GM19395 (cell line): ENCODE measurements around the gene FNDC3B.
A peak's percentile ranks its signal among the peaks of the same experiment; 100 is the strongest.

Source experiments
- ATAC-seq: cut with Tn5 transposase; IDR thresholded peaks from one replicate; pipeline ENCODE4 v1.9.1; 2021; ENCODE audit warnings: mild to moderate bottlenecking, moderate library complexity; ENCODE audit not compliant: unreplicated experiment

The FNDC3B gene

GRCh38 chr3:172071780-172072330, 32.5 kb downstream of the FNDC3B start:
- no peak for ATAC-seq

GRCh38 chr3:172072543-172072942, 33.2 kb downstream of the FNDC3B start:
- no peak for ATAC-seq

- no peak for ATAC-seq
Observed at GRCh38 chr3:172073262-172073915, 34.0 kb downstream of the FNDC3B start.

- no peak for ATAC-seq
Observed at GRCh38 chr3:172074032-172074431, 34.7 kb downstream of the FNDC3B start.

- ATAC-seq, result no peak
Observed at GRCh38 chr3:172074586-172074985, 35.2 kb downstream of the FNDC3B start.

- ATAC-seq, result no peak
Observed at GRCh38 chr3:172076212-172076611, 36.8 kb downstream of the FNDC3B start.

- ATAC-seq, result no peak
Observed at GRCh38 chr3:172077197-172077757, 37.9 kb downstream of the FNDC3B start.

GRCh38 chr3:172078244-172078643, 38.9 kb downstream of the FNDC3B start:
- ATAC-seq, result no peak

GRCh38 chr3:172078721-172079120, 39.3 kb downstream of the FNDC3B start:
- no peak for ATAC-seq

GRCh38 chr3:172079326-172079976, 40.1 kb downstream of the FNDC3B start:
- ATAC-seq, result no peak

GRCh38 chr3:172080503-172080902, 41.1 kb downstream of the FNDC3B start:
- ATAC-seq, result no peak

- ATAC-seq, result no peak
Observed at GRCh38 chr3:172082269-172082668, 42.9 kb downstream of the FNDC3B start.

GRCh38 chr3:172082820-172083513, 43.6 kb downstream of the FNDC3B start:
- ATAC-seq, result no peak

- no peak for ATAC-seq
Observed at GRCh38 chr3:172083995-172084409, 44.6 kb downstream of the FNDC3B start.

GRCh38 chr3:172084871-172085556, 45.6 kb downstream of the FNDC3B start:
- no peak for ATAC-seq

GRCh38 chr3:172085557-172085895, 46.1 kb downstream of the FNDC3B start:
- no peak for ATAC-seq

- no peak for ATAC-seq
Observed at GRCh38 chr3:172086071-172086470, 46.7 kb downstream of the FNDC3B start.

- ATAC-seq, result no peak
Observed at GRCh38 chr3:172087198-172087597, 47.8 kb downstream of the FNDC3B start.

GRCh38 chr3:172087602-172088580, 48.5 kb downstream of the FNDC3B start:
- ATAC-seq, result peak; percentile 92

GRCh38 chr3:172089250-172089649, 49.9 kb downstream of the FNDC3B start:
- no peak for ATAC-seq
